ENCODE measurements around the gene BAHCC1. TPM values are rescaled to one million over a fixed set of nuclear protein-coding genes. Genes with fewer than 3 reads are reported as not detected.
A peak's percentile ranks its signal among the peaks of the same experiment; 100 is the strongest.

BAHCC1 gene
- polyA plus RNA-seq, 2 donors: 3.0 to 9.1 TPM

DNA sequence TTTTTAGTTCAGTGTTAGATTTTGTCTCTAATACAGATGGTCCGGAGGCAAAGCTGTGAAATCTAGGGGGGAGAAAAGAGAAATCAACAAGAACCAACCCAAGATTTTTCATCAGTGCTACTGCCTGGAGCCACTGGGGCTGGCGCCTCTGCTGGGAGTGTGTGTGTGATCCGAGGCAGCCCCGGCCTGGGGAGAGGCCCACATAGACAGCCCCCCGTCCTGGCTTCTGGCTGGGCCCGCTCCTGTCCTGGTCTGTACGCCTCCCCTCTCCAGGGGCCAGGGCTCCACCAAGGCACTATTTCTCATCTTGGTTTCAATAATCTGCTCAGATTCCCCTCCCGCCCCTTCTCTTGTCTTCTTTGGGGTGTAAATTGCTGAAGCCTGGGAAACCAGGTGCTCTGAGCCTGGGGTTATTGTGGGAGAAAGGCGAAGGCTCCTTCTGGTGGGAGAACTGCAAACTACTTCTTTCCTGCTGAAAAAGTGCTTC is 7.8 kb downstream of the BAHCC1 start:
- Histone ChIP-seq H3K9me3 (ENCODE audit: control insufficient read depth in 2 of 2, insufficient read depth in 1 of 2, low read depth in 1 of 2, low read length in 1 of 2) (no peaks in the 10 kb centered on the region), H3K27me3 (ENCODE audit: control insufficient read depth in 1 of 2, insufficient read depth in 2 of 2, low read length in 2 of 2) (no peaks in the 10 kb centered on the region), H3K4me1 (ENCODE audit: control insufficient read depth in 2 of 2, insufficient read depth in 2 of 2, low read length in 1 of 2) (peaks cover 5 to 10% of the 10 kb centered on the region in 2 donors), H3K36me3 (ENCODE audit: control insufficient read depth in 2 of 2, insufficient read depth in 2 of 2, low read length in 1 of 2) (no peaks in the 10 kb centered on the region), H3K4me3 (ENCODE audit: low read depth in 1 of 2, low read length in 2 of 2) (no peak overlapping the region), H3K27ac (ENCODE audit: low read depth in 2 of 2, low read length in 1 of 2) (peak overlapping the region; percentile 55 to 81)
- WGBS, 2 donors: 59 to 65% methylated on average over 9 of the region's 9 CpGs

DNA sequence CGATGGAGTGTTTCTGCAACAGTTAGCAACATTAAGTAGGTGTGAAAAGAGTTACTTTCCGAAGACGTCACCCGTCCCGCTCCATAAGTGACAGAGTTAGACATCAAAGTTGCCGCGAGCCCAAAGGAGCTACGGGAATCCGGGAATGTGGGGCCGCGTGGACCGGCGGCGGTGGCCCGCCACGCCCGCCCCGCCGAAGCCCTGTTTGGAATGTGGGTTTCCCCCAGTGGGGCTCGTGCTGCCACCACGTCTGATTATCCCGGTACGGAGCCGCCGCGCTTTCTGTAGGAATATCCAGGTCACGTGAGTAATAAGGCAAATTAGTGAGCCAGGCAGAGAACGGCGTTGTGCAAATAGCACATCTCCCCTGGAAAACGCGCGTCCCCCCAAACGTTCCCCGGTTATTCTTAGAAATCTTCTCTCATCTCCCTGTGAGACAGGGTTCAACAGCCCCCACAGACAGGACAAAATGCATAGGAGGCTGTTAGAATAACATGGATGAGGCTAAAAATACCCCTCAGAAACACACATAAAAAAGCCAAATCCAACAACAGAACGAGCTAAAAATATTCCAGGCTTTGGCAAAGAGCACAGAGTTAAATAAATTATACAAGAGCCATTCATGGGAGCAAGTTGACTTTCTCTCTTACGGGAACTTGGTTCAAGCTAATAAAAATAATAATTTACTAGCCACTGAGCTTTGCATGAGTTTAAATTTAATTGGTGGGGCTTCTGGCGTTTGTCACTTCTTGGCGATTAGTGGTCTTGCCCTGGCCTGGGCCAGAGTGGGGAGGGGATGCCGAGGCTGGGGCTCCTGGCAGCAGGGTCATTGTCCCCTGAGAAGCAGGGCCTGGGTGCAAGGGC is 8.6 kb downstream of the BAHCC1 start:
- Histone ChIP-seq H3K9me3 (ENCODE audit: control insufficient read depth in 2 of 2, insufficient read depth in 1 of 2, low read depth in 1 of 2, low read length in 1 of 2) (no peaks in the 10 kb centered on the region), H3K4me3 (ENCODE audit: low read depth in 1 of 2, low read length in 2 of 2) (no peak overlapping the region), H3K27ac (ENCODE audit: low read depth in 2 of 2, low read length in 1 of 2) (peak overlapping the region; percentile 63 to 75), H3K4me1 (ENCODE audit: control insufficient read depth in 2 of 2, insufficient read depth in 2 of 2, low read length in 1 of 2) (peaks cover 5 to 9% of the 10 kb centered on the region in 2 donors), H3K27me3 (ENCODE audit: control insufficient read depth in 1 of 2, insufficient read depth in 2 of 2, low read length in 2 of 2) (no peaks in the 10 kb centered on the region), H3K36me3 (ENCODE audit: control insufficient read depth in 2 of 2, insufficient read depth in 2 of 2, low read length in 1 of 2) (no peaks in the 10 kb centered on the region)
- WGBS, 2 donors: 54 to 61% methylated on average over 39 of the region's 39 CpGs

DNA sequence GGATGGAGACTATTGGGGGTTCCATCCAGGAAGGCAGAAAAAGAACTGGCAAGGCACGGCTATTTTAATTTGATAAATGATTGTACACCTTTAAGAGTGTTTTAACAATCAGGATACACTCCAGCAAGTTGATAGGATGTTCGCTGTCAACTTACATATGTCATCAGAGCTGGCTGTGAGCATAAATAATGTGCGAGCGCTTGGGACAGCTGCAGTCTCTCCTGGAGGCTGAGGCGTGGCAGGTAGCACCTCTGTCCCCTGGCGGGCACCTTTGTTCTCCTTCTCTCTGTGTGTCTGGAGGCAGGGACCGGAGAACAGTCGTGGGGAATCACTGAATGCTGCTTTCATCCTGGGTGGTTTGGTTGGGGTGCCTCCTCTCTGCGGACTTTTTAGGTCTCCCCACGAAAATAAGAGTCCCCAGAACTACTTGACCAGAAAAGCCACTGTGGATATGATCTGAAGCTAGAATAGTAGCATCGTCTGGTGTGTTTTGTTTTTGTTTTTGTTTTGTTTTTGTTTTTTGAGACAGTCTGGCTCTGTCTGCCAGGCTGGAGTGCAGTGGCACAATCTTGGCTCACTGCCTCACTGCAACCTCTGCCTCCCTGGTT is 9.4 kb downstream of the BAHCC1 start:
- peak overlapping the region; percentile 63 to 75 for H3K27ac ChIP-seq (ENCODE audit: low read depth in 2 of 2, low read length in 1 of 2)
- H3K9me3 ChIP-seq (ENCODE audit: control insufficient read depth in 2 of 2, insufficient read depth in 1 of 2, low read depth in 1 of 2, low read length in 1 of 2): no peaks in the 10 kb centered on the region
- peaks cover 5 to 7% of the 10 kb centered on the region in 2 donors for H3K4me1 ChIP-seq (ENCODE audit: control insufficient read depth in 2 of 2, insufficient read depth in 2 of 2, low read length in 1 of 2)
- WGBS, 2 donors: 51 to 56% methylated on average over 11 of the region's 11 CpGs
- H3K27me3 ChIP-seq (ENCODE audit: control insufficient read depth in 1 of 2, insufficient read depth in 2 of 2, low read length in 2 of 2): no peaks in the 10 kb centered on the region
- no peaks in the 10 kb centered on the region for H3K36me3 ChIP-seq (ENCODE audit: control insufficient read depth in 2 of 2, insufficient read depth in 2 of 2, low read length in 1 of 2)
- no peak overlapping the region for H3K4me3 ChIP-seq (ENCODE audit: low read depth in 1 of 2, low read length in 2 of 2)

DNA sequence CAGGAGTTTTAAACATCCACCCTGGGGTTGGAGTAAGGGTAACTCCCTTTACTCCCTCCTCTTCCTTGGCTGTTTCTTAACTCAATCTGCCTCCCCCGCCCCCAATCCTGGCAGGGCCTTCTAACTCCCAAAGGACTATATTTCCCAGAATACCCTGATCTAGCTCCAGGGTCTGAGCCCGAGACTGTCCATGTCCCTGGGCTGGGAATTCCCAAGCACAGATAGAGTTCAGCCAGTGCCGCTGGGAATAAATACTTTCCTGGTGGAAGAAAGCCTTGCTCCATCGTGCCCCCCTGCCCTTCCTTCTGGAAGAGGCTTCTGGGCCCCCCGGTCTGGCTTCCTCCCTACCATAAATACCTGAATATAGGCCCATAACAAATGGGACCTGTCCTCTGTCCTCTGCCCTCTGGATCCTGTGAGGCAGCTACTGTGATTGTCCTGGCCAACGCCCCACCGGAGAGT is 10.2 kb downstream of the BAHCC1 start:
- Histone ChIP-seq H3K27ac (ENCODE audit: low read depth in 2 of 2, low read length in 1 of 2) (peak overlapping the region; percentile 4 to 23), H3K27me3 (ENCODE audit: control insufficient read depth in 1 of 2, insufficient read depth in 2 of 2, low read length in 2 of 2) (no peaks in the 10 kb centered on the region), H3K4me3 (ENCODE audit: low read depth in 1 of 2, low read length in 2 of 2) (no peak overlapping the region), H3K9me3 (ENCODE audit: control insufficient read depth in 2 of 2, insufficient read depth in 1 of 2, low read depth in 1 of 2, low read length in 1 of 2) (no peaks in the 10 kb centered on the region), H3K4me1 (ENCODE audit: control insufficient read depth in 2 of 2, insufficient read depth in 2 of 2, low read length in 1 of 2) (peaks cover 5 to 7% of the 10 kb centered on the region in 2 donors), H3K36me3 (ENCODE audit: control insufficient read depth in 2 of 2, insufficient read depth in 2 of 2, low read length in 1 of 2) (no peaks in the 10 kb centered on the region)
- 50 to 56% methylated on average over 7 of the region's 7 CpGs for WGBS, 2 donors

DNA sequence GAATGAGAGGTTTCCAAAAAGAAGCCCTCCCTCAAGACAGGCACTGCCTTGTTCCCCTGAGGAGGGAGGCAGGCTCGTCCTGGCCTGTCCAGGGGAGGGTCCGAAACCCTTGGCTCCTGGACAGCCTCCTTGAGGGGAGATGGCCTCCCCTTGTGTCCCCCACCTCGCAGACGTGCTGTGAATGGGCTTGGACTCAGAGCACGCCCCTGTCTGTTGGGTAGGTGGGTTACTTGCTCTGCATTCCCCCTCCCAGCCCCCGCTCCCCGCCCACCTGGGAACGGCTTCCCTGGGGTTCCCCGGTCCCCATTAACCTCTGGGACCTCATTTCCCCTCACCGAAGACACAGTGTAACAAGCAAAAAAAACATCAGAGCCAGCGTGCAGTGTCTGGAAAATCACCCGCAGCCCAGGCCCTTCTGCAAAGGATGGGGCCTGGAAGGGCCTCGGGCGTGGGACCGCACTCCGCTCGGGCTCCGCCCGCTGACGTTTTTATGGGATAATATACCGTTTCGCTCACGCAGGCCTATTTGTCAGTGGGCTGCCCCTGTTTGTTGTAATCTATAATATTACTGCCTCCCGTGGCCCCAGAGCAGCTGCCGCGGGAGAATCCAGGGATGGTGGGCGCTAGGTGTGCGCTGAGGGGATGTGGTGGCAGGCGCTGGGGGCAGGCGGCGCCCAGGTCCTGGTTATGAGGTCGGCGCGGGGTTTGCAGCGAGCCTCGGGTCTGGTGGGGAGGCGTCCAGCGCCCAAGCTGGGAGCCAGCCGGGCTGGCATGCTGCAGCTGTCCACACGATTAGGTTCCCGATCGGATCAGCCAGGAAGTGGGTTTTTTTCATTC is 11.1 kb downstream of the BAHCC1 start:
- H3K27ac ChIP-seq (ENCODE audit: low read depth in 2 of 2, low read length in 1 of 2): peak overlapping the region in 1 of 2 donors; percentile 23
- H3K27me3 ChIP-seq (ENCODE audit: control insufficient read depth in 1 of 2, insufficient read depth in 2 of 2, low read length in 2 of 2): no peaks in the 10 kb centered on the region
- 77% methylated on average over 42 of the region's 42 CpGs for WGBS, 2 donors
- no peak overlapping the region for H3K4me3 ChIP-seq (ENCODE audit: low read depth in 1 of 2, low read length in 2 of 2)
- H3K4me1 ChIP-seq (ENCODE audit: control insufficient read depth in 2 of 2, insufficient read depth in 2 of 2, low read length in 1 of 2): peaks cover 3 to 6% of the 10 kb centered on the region in 2 donors
- H3K9me3 ChIP-seq (ENCODE audit: control insufficient read depth in 2 of 2, insufficient read depth in 1 of 2, low read depth in 1 of 2, low read length in 1 of 2): no peaks in the 10 kb centered on the region
- H3K36me3 ChIP-seq (ENCODE audit: control insufficient read depth in 2 of 2, insufficient read depth in 2 of 2, low read length in 1 of 2): no peaks in the 10 kb centered on the region

DNA sequence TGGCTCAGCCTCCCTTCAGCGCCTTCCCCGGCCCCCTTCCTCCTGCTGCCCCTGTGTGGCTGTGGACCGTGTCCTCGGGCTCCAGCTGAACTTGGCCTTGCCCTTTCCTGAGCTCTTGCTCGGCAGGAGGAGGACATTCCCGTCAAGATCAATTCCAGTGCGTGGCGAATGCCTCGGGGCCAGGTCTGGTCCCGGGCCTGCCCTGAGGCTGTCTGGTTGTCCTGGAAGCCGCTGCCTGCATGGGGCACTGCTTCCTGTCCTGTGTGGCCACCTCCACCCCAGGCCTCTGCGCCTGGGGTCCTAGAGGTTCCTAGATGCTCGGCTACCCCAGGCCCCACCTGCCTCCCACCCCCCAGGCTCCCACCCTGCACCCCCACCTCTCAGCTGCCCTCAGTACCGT is 12.8 kb downstream of the BAHCC1 start:
- H3K36me3 ChIP-seq (ENCODE audit: control insufficient read depth in 2 of 2, insufficient read depth in 2 of 2, low read length in 1 of 2): no peaks in the 10 kb centered on the region
- no peak overlapping the region for H3K27ac ChIP-seq (ENCODE audit: low read depth in 2 of 2, low read length in 1 of 2)
- no peaks in the 10 kb centered on the region for H3K27me3 ChIP-seq (ENCODE audit: control insufficient read depth in 1 of 2, insufficient read depth in 2 of 2, low read length in 2 of 2)
- no peaks in the 10 kb centered on the region for H3K9me3 ChIP-seq (ENCODE audit: control insufficient read depth in 2 of 2, insufficient read depth in 1 of 2, low read depth in 1 of 2, low read length in 1 of 2)
- 85 to 86% methylated on average over 11 to 14 of the region's 14 CpGs for WGBS, 2 donors
- peaks cover 0 to 8% of the 10 kb centered on the region in 2 donors for H3K4me1 ChIP-seq (ENCODE audit: control insufficient read depth in 2 of 2, insufficient read depth in 2 of 2, low read length in 1 of 2)
- H3K4me3 ChIP-seq (ENCODE audit: low read depth in 1 of 2, low read length in 2 of 2): no peak overlapping the region

DNA sequence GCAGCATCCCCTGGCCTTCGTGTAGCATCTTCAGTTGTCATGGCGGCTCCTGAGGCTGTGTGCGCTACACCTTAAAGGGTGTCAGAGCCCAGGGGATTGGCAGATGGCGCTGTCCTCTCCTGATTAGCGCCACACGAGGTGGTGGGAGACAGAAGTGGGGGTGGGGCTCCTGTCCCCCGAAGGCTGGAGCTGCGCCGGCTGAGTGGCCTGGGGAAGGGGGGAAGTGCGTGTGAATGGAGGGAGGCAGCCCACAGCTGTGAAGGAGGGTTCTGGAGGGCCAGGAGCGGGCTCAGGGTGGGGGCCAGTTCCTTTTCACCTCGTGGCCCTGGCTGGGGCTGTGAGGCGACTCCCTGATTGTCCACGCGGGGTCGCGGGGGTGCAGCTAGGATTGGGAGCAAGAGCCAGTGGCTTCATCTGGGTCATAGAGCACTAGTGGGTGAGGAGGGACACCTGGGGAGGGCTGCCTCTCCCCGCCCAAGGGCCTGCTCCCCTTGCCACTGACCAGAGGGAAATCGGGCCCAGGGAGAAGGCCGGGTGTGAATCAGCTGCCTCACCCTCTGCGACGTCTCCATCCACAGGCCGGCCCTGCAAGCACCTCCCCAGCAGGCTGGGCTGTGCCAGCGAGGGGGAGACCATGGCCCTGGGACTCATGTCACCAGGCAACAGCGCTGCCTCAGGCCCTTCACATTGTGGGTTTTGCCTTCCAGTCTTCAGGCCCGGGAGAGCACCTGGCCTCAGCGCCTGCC is 14.1 kb downstream of the BAHCC1 start:
- Histone ChIP-seq H3K9me3 (ENCODE audit: control insufficient read depth in 2 of 2, insufficient read depth in 1 of 2, low read depth in 1 of 2, low read length in 1 of 2) (no peaks in the 10 kb centered on the region), H3K4me1 (ENCODE audit: control insufficient read depth in 2 of 2, insufficient read depth in 2 of 2, low read length in 1 of 2) (peaks cover 0 to 12% of the 10 kb centered on the region in 2 donors), H3K27me3 (ENCODE audit: control insufficient read depth in 1 of 2, insufficient read depth in 2 of 2, low read length in 2 of 2) (no peaks in the 10 kb centered on the region), H3K4me3 (ENCODE audit: low read depth in 1 of 2, low read length in 2 of 2) (no peak overlapping the region), H3K27ac (ENCODE audit: low read depth in 2 of 2, low read length in 1 of 2) (no peak overlapping the region), H3K36me3 (ENCODE audit: control insufficient read depth in 2 of 2, insufficient read depth in 2 of 2, low read length in 1 of 2) (no peaks in the 10 kb centered on the region)
- WGBS, 2 donors: 77 to 81% methylated on average over 27 of the region's 27 CpGs

DNA sequence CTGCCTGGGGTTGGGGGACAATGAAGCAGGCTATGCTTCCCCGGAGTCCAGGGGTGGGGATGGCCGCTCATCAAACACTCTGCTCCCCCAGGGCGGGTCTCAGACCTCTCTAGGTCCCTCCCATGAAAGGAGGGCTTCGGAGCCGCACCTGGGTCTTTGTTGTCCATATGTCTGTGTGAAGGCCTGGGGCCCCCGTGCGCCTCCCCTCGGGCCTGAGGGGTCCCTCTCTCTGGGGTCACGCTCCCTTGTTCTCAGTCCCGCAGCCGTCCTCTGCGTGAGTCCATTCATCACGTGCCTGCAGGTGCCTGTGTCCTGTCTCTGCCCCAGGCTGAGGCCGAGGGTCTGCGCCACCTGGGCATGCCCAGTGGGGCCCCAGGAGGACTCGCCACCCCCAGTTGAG is 15.6 kb downstream of the BAHCC1 start:
- Histone ChIP-seq H3K27me3 (ENCODE audit: control insufficient read depth in 1 of 2, insufficient read depth in 2 of 2, low read length in 2 of 2) (no peaks in the 10 kb centered on the region), H3K4me3 (ENCODE audit: low read depth in 1 of 2, low read length in 2 of 2) (no peak overlapping the region), H3K27ac (ENCODE audit: low read depth in 2 of 2, low read length in 1 of 2) (no peak overlapping the region), H3K4me1 (ENCODE audit: control insufficient read depth in 2 of 2, insufficient read depth in 2 of 2, low read length in 1 of 2) (peaks cover 0 to 12% of the 10 kb centered on the region in 2 donors), H3K9me3 (ENCODE audit: control insufficient read depth in 2 of 2, insufficient read depth in 1 of 2, low read depth in 1 of 2, low read length in 1 of 2) (no peaks in the 10 kb centered on the region), H3K36me3 (ENCODE audit: control insufficient read depth in 2 of 2, insufficient read depth in 2 of 2, low read length in 1 of 2) (no peaks in the 10 kb centered on the region)
- 86 to 91% methylated on average over 15 to 16 of the region's 16 CpGs for WGBS, 2 donors

DNA sequence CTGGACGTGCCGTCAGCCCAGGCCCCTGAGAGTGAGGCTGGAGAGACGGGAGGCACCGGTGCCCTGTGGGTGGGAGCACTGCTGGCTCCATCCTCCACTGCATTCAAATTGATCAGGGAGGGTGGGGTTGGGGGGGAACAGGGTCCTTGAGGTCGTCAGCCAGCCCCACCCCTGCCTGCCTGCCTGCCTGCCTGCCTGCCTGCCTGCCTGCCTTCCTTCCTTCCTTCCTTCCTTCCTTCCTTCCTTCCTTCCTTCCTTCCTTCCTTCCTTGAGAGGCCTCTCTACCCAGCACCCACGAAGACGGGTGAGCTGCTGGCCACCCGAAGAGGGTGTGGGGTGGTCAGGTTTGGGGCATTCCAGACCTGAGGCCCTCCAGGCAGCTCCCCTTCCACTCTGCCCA is 16.0 kb downstream of the BAHCC1 start:
- H3K4me3 ChIP-seq (ENCODE audit: low read depth in 1 of 2, low read length in 2 of 2): no peak overlapping the region
- H3K4me1 ChIP-seq (ENCODE audit: control insufficient read depth in 2 of 2, insufficient read depth in 2 of 2, low read length in 1 of 2): peaks cover 0 to 12% of the 10 kb centered on the region in 2 donors
- H3K27me3 ChIP-seq (ENCODE audit: control insufficient read depth in 1 of 2, insufficient read depth in 2 of 2, low read length in 2 of 2): no peaks in the 10 kb centered on the region
- H3K27ac ChIP-seq (ENCODE audit: low read depth in 2 of 2, low read length in 1 of 2): no peak overlapping the region
- WGBS, 2 donors: 74 to 83% methylated on average over 6 to 8 of the region's 8 CpGs
- H3K9me3 ChIP-seq (ENCODE audit: control insufficient read depth in 2 of 2, insufficient read depth in 1 of 2, low read depth in 1 of 2, low read length in 1 of 2): no peaks in the 10 kb centered on the region
- H3K36me3 ChIP-seq (ENCODE audit: control insufficient read depth in 2 of 2, insufficient read depth in 2 of 2, low read length in 1 of 2): no peaks in the 10 kb centered on the region
